DOHH2 (cell line): ENCODE results near the gene NKX2-2.

Source experiments
- H3F3A ChIP-seq: fragments of 200-600 bp; sonication (generic), shearing (Covaris generic); 2 replicates; pipeline ENCODE4 v1.6.0; 2016; ENCODE audit warnings: antibody characterized with exemption, mild to moderate bottlenecking; ENCODE audit not compliant: control insufficient read depth, insufficient read depth
- H3K27ac ChIP-seq: fragments of 200-600 bp; sonication (generic); 2 replicates; pipeline ENCODE4 v1.5.1; 2014; ENCODE audit warnings: low read depth, mild to moderate bottlenecking, low read length, moderate library complexity
- H3K27me3 ChIP-seq: fragments of 200-600 bp; sonication (generic); 2 replicates; pipeline ENCODE4 v1.6.1; 2014; ENCODE audit warnings: mild to moderate bottlenecking, low read length, mixed read lengths; ENCODE audit not compliant: control insufficient read depth
- H3K36me3 ChIP-seq: fragments of 200-600 bp; sonication (generic); 2 replicates; pipeline ENCODE4 v1.6.1; 2014; ENCODE audit warnings: mild to moderate bottlenecking, low read length, moderate library complexity, mixed read lengths; ENCODE audit not compliant: control insufficient read depth
- H3K4me1 ChIP-seq: fragments of 200-600 bp; sonication (generic); 2 replicates; pipeline ENCODE4 v1.6.1; 2014; ENCODE audit warnings: mild to moderate bottlenecking, low read length, mixed read lengths; ENCODE audit not compliant: control insufficient read depth
- H3K4me2 ChIP-seq: fragments of 200-600 bp; sonication (generic); 2 replicates; pipeline ENCODE4 v1.6.0; 2014; ENCODE audit warnings: mild to moderate bottlenecking, low read length, moderate library complexity
- H3K4me3 ChIP-seq: fragments of 200-600 bp; sonication (generic); 2 replicates; pipeline ENCODE4 v1.5.1; 2014; ENCODE audit warnings: mild to moderate bottlenecking, low read length, mixed read lengths
- H3K79me2 ChIP-seq: fragments of 200-600 bp; sonication (generic); 2 replicates; pipeline ENCODE4 v1.6.1; 2014; ENCODE audit warnings: mild to moderate bottlenecking, low read length, mixed read lengths; ENCODE audit not compliant: control insufficient read depth
- H3K9me2 ChIP-seq: fragments of 200-600 bp; sonication (generic); replicated peaks from 2 replicates; pipeline ENCODE4 v1.6.1; 2014; ENCODE audit warnings: mild to moderate bottlenecking, low read length, mixed read lengths; ENCODE audit not compliant: control insufficient read depth
- H3K9me3 ChIP-seq: fragments of 200-600 bp; sonication (generic); 2 replicates; pipeline ENCODE4 v1.6.1; 2014; ENCODE audit warnings: antibody characterized with exemption, low read length, mixed read lengths; ENCODE audit not compliant: control insufficient read depth, insufficient read depth
- H4K20me1 ChIP-seq: fragments of 200-600 bp; sonication (generic); 2 replicates; pipeline ENCODE4 v1.6.0; 2014; ENCODE audit warnings: low read depth, mild to moderate bottlenecking, antibody characterized with exemption, low read length, moderate library complexity; ENCODE audit not compliant: control insufficient read depth, insufficient read depth
- EZH2phosphoT487 ChIP-seq: fragments of 200-600 bp; sonication (generic); IDR thresholded peaks from 2 replicates; pipeline ENCODE4 v1.6.1; 2017; ENCODE audit warnings: borderline replicate concordance, mild to moderate bottlenecking, antibody characterized with exemption, low read length, moderate library complexity, mixed read lengths
- TF ChIP-seq, protein P1 (sequence below): fragments of 200-600 bp; sonication (generic); IDR thresholded peaks from one replicate; pipeline ENCODE4 v1.5.1; 2014; ENCODE audit warnings: antibody characterized with exemption, mild to moderate bottlenecking, low read depth, low read length; ENCODE audit not compliant: poor library complexity, severe bottlenecking

The NKX2-2 gene

DNA sequence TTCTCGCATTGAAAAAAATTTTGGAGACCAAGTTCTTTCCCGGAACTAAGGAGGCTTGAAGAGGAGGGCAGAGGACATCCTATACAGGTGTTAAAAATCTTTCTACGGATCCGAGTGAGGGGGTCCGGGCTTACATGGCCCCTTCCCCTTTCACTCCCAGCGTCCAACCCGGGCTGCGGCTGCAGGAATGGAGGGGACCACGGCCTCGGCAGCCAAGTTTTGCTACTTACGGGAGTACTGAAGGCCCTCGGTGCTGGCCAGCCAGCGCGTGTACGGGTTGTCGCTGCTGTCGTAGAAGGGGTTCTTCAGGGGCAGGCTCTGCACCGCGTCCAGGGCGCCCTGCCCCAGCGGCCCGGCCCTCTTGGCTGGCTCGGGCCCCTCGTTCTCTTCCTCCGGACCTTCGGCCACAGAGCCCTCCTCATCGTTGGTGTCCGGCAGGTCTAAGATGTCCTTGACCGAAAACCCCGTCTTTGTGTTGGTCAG, 642 bp downstream of the NKX2-2 start:
- H3K4me2 ChIP-seq, result no peak overlapping the region
- no peak overlapping the region for H3K27ac ChIP-seq
- H3K4me3 ChIP-seq, result no peak overlapping the region
- no peaks in the 10 kb centered on the region for H3K9me3 ChIP-seq
- H3K36me3 ChIP-seq, result no peaks in the 10 kb centered on the region
- H3K4me1 ChIP-seq, result no peaks in the 10 kb centered on the region
- no peaks in the 10 kb centered on the region for H3K27me3 ChIP-seq
- TF ChIP-seq, protein P1, sequence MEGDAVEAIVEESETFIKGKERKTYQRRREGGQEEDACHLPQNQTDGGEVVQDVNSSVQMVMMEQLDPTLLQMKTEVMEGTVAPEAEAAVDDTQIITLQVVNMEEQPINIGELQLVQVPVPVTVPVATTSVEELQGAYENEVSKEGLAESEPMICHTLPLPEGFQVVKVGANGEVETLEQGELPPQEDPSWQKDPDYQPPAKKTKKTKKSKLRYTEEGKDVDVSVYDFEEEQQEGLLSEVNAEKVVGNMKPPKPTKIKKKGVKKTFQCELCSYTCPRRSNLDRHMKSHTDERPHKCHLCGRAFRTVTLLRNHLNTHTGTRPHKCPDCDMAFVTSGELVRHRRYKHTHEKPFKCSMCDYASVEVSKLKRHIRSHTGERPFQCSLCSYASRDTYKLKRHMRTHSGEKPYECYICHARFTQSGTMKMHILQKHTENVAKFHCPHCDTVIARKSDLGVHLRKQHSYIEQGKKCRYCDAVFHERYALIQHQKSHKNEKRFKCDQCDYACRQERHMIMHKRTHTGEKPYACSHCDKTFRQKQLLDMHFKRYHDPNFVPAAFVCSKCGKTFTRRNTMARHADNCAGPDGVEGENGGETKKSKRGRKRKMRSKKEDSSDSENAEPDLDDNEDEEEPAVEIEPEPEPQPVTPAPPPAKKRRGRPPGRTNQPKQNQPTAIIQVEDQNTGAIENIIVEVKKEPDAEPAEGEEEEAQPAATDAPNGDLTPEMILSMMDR, result no peak
- no peak for TF ChIP-seq EZH2phosphoT487
- no peaks in the 10 kb centered on the region for H3F3A ChIP-seq
- H4K20me1 ChIP-seq, result no peaks in the 10 kb centered on the region
- H3K9me2 ChIP-seq, result no peaks in the 10 kb centered on the region
- H3K79me2 ChIP-seq, result no peaks in the 10 kb centered on the region

DNA sequence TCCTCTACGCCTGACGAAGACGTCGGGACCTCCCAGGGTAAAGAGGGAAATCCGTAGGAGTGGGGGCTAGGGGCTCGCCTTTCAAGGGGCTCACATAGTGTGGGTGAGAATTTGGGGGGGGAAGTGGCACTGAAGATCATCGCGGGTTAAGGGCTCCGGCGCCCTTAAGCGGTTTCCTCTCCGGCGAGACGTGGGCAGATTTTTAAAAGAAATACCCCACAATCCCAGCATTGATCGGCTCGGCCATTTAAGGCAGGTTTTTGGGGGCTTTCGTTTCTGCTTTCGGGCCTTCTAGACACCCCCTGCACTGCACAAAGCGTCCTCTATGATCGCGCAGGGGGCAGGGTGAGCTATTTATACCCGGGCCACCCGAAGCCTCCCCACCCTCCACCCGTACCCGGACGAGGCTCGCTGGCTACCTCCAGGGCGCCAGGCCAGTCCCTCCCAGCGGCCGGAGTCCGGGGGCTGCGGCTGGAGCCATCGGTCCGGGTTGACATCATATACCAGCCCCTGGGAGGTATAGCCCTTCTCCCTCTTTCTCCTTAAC, 1.2 kb downstream of the NKX2-2 start:
- no peak overlapping the region for H3K4me2 ChIP-seq
- no peaks in the 10 kb centered on the region for H3K27me3 ChIP-seq
- H3K36me3 ChIP-seq, result no peaks in the 10 kb centered on the region
- H3F3A ChIP-seq, result no peaks in the 10 kb centered on the region
- H3K9me3 ChIP-seq, result no peaks in the 10 kb centered on the region
- H3K9me2 ChIP-seq, result no peaks in the 10 kb centered on the region
- no peaks in the 10 kb centered on the region for H4K20me1 ChIP-seq
- H3K79me2 ChIP-seq, result no peaks in the 10 kb centered on the region
- TF ChIP-seq, protein P1, result no peak
- H3K4me3 ChIP-seq, result no peak overlapping the region
- H3K27ac ChIP-seq, result no peak overlapping the region
- no peaks in the 10 kb centered on the region for H3K4me1 ChIP-seq

DNA sequence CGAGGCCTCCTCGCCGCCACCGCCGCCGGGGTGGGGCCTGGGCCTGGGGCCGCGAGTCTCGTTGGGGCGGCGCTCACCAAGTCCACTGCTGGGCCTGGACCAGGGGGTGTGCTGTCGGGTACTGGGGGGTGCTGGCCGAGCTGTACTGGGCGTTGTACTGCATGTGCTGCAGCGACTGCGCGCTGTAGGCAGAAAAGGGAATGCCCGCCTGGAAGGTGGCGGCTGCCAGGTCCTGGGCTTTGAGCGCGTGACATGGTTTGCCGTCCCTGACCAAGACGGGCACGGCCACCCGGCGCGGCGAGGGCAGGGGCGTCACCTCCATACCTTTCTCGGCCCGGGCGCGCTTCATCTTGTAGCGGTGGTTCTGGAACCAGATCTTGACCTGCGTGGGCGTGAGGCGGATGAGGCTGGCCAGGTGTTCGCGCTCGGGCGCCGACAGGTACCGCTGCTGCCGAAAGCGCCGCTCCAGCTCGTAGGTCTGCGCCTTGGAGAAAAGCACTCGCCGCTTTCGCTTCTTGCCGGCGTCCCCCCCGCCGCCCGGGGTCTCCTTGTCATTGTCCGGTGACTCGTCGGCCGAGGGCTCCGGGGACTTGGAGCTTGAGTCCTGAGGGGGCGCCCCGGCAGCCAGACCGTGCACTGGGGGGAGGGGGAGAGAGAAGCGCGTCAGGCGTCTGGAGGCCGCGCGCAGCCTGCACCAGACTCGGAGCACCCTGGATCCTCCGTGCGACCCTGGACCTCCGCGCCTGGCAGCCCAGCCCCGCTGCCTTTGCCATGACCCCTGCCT, 1.8 kb downstream of the NKX2-2 start:
- Histone ChIP-seq H3K36me3 (no peaks in the 10 kb centered on the region), H4K20me1 (no peaks in the 10 kb centered on the region), H3K27me3 (no peaks in the 10 kb centered on the region), H3K4me1 (no peaks in the 10 kb centered on the region), H3K9me2 (no peaks in the 10 kb centered on the region), H3K4me2 (no peak overlapping the region), H3K79me2 (no peaks in the 10 kb centered on the region), H3F3A (no peaks in the 10 kb centered on the region), H3K4me3 (no peak overlapping the region), H3K9me3 (no peaks in the 10 kb centered on the region), H3K27ac (no peak overlapping the region)
- TF ChIP-seq, protein P1, result no peak
- no peak for TF ChIP-seq EZH2phosphoT487
